GM21381 (cell line): ENCODE results near the gene SYTL2.
A peak's percentile ranks its signal among the peaks of the same experiment; 100 is the strongest.

ENCODE experiments used
- ATAC-seq: cut with Tn5 transposase; IDR thresholded peaks from one replicate; pipeline ENCODE4 v1.9.1; 2021; ENCODE audit warnings: mild to moderate bottlenecking, moderate library complexity; ENCODE audit not compliant: unreplicated experiment

Gene SYTL2

GRCh38 chr11:85737738-85738137 is 73.2 kb downstream of the SYTL2 start:
- ATAC-seq = no peak

GRCh38 chr11:85735876-85736460 is 75.0 kb downstream of the SYTL2 start:
- no peak for ATAC-seq

GRCh38 chr11:85732965-85733364 is 78.0 kb downstream of the SYTL2 start:
- peak; percentile 58 for ATAC-seq

GRCh38 chr11:85726381-85726780 is 84.6 kb downstream of the SYTL2 start:
- ATAC-seq = no peak

- no peak for ATAC-seq
These were observed 85.3 kb downstream of the SYTL2 start for GRCh38 chr11:85725510-85726258.

GRCh38 chr11:85724748-85725465 is 86.0 kb downstream of the SYTL2 start:
- ATAC-seq = no peak

- no peak for ATAC-seq
These were observed 87.9 kb downstream of the SYTL2 start for GRCh38 chr11:85723088-85723487.

- ATAC-seq = no peak
These were observed 89.8 kb downstream of the SYTL2 start for GRCh38 chr11:85721191-85721590.

- no peak for ATAC-seq
These were observed 91.7 kb downstream of the SYTL2 start for GRCh38 chr11:85718991-85719807.

GRCh38 chr11:85718126-85718943 is 92.6 kb downstream of the SYTL2 start:
- no peak for ATAC-seq

GRCh38 chr11:85717429-85717828 is 93.5 kb downstream of the SYTL2 start:
- no peak for ATAC-seq

GRCh38 chr11:85712953-85713352 is 98.0 kb downstream of the SYTL2 start:
- no peak for ATAC-seq

- ATAC-seq = no peak
These were observed 100.0 kb downstream of the SYTL2 start for GRCh38 chr11:85710917-85711316.

- ATAC-seq = no peak
These were observed 100.8 kb downstream of the SYTL2 start for GRCh38 chr11:85709941-85710702.

- ATAC-seq = no peak
These were observed 105.1 kb downstream of the SYTL2 start for GRCh38 chr11:85705800-85706199.

- ATAC-seq = no peak
These were observed 106.0 kb downstream of the SYTL2 start for GRCh38 chr11:85704967-85705366.

- peak; percentile 89 for ATAC-seq
These were observed 110.8 kb downstream of the SYTL2 start for GRCh38 chr11:85699957-85700741.

GRCh38 chr11:85698195-85698594 is 112.7 kb downstream of the SYTL2 start:
- no peak for ATAC-seq

GRCh38 chr11:85697747-85698146 is 113.2 kb downstream of the SYTL2 start:
- no peak for ATAC-seq
